Natural killer cell (primary cell): ENCODE results near the gene NTHL1. TPM values are rescaled to one million over a fixed set of nuclear protein-coding genes. Genes with fewer than 3 reads are reported as not detected.

Source experiments
- ATAC-seq, 3 donors: fragments of 150-1000 bp in 2 of 3; fragments of 200-7000 bp in 1 of 3; cut with Tn5 transposase; 1 replicate in 1 of 3; 2 replicates in 2 of 3; pipeline ENCODE4 v1.10.0; 2021; ENCODE audit warnings: mild to moderate bottlenecking in 2 of 3, moderate library complexity in 2 of 3
- DNase-seq, 2 donors: peaks; one replicate each; pipeline versions ENCODE4 v3.0.0 to v3.0.0-alpha.2; 2013 to 2021; ENCODE audit warnings: mixed read lengths in 1 of 2
- H3K27ac ChIP-seq: one replicate; pipeline ENCODE4 v1.5.1; 2013; ENCODE audit warnings: mild to moderate bottlenecking, low read length
- H3K27me3 ChIP-seq: one replicate; pipeline ENCODE4 v1.6.1; 2013; ENCODE audit warnings: low read length; ENCODE audit not compliant: control insufficient read depth, insufficient read depth
- H3K36me3 ChIP-seq: one replicate; pipeline ENCODE4 v1.6.1; 2013; ENCODE audit warnings: low read length; ENCODE audit not compliant: control insufficient read depth, insufficient read depth
- H3K4me1 ChIP-seq: one replicate; pipeline ENCODE4 v1.6.1; 2013; ENCODE audit warnings: low read length; ENCODE audit not compliant: control insufficient read depth, insufficient read depth
- H3K4me3 ChIP-seq: one replicate; pipeline ENCODE4 v1.5.1; 2013; ENCODE audit warnings: low read length
- H3K9me3 ChIP-seq: one replicate; pipeline ENCODE4 v1.6.1; 2013; ENCODE audit warnings: low read length; ENCODE audit not compliant: control insufficient read depth, insufficient read depth
- H3K27ac Mint-ChIP-seq, 2 donors: one replicate each; pipeline ENCODE4 v1.8.0; 2022; ENCODE audit warnings: mild to moderate bottlenecking in 2 of 2, mixed read lengths in 2 of 2, moderate library complexity in 1 of 2
- H3K27me3 Mint-ChIP-seq, 2 donors: one replicate each; pipeline ENCODE4 v1.8.0; 2022; ENCODE audit warnings: low read depth in 2 of 2, mixed read lengths in 2 of 2
- H3K36me3 Mint-ChIP-seq: one replicate; pipeline ENCODE4 v1.8.0; 2022; ENCODE audit warnings: mixed read lengths
- H3K4me1 Mint-ChIP-seq, 2 donors: one replicate each; pipeline ENCODE4 v1.8.0; 2022; ENCODE audit warnings: mixed read lengths in 2 of 2
- H3K4me3 Mint-ChIP-seq: one replicate; pipeline ENCODE4 v1.8.0; 2022; ENCODE audit warnings: mild to moderate bottlenecking, moderate library complexity, mixed read lengths
- H3K9me3 Mint-ChIP-seq, 2 donors: one replicate each; pipeline ENCODE4 v1.8.0; 2022; ENCODE audit warnings: mixed read lengths in 2 of 2
- CTCF ChIP-seq: fragments of 200-600 bp; IDR thresholded peaks from one replicate; pipeline ENCODE4 v1.8.0; 2022; ENCODE audit warnings: antibody characterized with exemption
- WGBS: methylation state at CpG from one replicate; pipeline ENCODE4 v1.1.7; 2013; ENCODE audit warnings: missing lambda C conversion rate; ENCODE audit not compliant: insufficient coverage; 5-methylcytosine and 5-hydroxymethylcytosine counted together
- intact Hi-C: fragments of 100-400 bp; cut with micrococcal nuclease; formaldehyde crosslinking; loops from one replicate; pipeline ENCODE4 v1.14.2; 2022
- total RNA-seq, 4 donors: library from RNA; stranded (reverse); fragments of 120-200 nt in 1 of 4; gene quantifications; one replicate each; pipeline versions ENCODE4 v1.2.3 to v1.2.4, GENCODE V29; 2013 to 2022

The NTHL1 gene
- total RNA-seq, 3 donors from 2014 or later (not counting 1 experiment from before 2014, with no cell fraction given), result 8.7 to 12.9 (median 9.7) TPM

DNA sequence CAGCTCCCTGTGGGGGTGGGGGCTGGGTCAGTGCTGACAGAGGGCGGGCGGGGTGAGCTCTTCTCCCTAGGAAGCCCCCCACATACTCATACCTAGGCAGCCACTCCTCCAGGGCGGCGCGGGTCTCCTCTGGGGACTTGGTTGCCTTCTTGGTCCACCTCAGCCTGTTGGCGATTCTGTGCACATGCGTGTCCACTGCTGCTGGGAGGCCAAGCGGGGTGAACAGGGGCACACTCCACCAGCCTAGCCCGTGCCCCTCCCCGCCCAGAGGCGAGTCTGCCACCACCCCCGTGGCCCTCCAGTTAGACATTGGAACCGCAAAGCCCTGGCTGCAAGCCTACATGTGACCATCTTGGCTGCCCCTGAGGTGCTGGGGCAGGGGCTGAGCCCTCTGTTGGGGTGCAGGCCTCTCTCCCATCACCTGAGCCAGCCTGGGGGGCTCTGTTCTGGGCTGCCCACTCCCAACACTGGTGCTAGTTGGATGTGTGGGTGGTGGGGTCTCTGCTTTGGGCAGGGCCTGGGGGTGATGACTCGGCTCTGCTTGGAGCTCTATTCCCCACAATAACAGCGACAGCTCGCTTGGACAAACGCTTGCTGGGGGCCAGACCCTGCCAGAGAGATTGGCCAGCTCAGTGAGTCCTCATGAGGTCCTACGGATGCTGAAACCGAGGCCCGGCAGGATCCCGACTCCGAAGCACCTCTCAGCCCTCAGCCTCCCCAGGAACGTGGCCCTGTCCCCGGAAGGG, 7.4 kb downstream of the NTHL1 start:
- DNase-seq, result no peak
- Mint-ChIP-seq H3K4me1 (peaks cover 0 to 4% of the 10 kb centered on the region in 2 donors), H3K9me3 (no peaks in the 10 kb centered on the region), H3K4me3 (no peak overlapping the region), H3K36me3 (no peaks in the 10 kb centered on the region), H3K27me3 (no peaks in the 10 kb centered on the region), H3K27ac (no peak overlapping the region)
- Histone ChIP-seq H3K4me3 (no peak overlapping the region), H3K27me3 (no peaks in the 10 kb centered on the region), H3K27ac (no peak overlapping the region), H3K36me3 (peaks cover 2% of the 10 kb centered on the region), H3K9me3 (no peaks in the 10 kb centered on the region), H3K4me1 (peaks cover 21% of the 10 kb centered on the region)
- 93% methylated on average over 24 of the region's 24 CpGs for WGBS
- no peak for TF ChIP-seq CTCF
- ATAC-seq, result no peak
- intact Hi-C loops, result no loop called here

GRCh38 chr16:2039274-2040031, 8.2 kb downstream of the NTHL1 start:
- H3K36me3 Mint-ChIP-seq, result no peaks in the 10 kb centered on the region
- no peak for TF ChIP-seq CTCF
- DNase-seq (no peak), ATAC-seq (no peak)
- no peaks in the 10 kb centered on the region for H3K9me3 ChIP-seq
- intact Hi-C loops, result no loop called here
- 77% methylated on average over 29 of the region's 29 CpGs for WGBS
- H3K4me1 Mint-ChIP-seq, result peaks cover 0 to 4% of the 10 kb centered on the region in 2 donors
- H3K4me3 ChIP-seq, result no peak overlapping the region
- no peaks in the 10 kb centered on the region for H3K9me3 Mint-ChIP-seq
- peaks cover 18% of the 10 kb centered on the region for H3K4me1 ChIP-seq
- no peak overlapping the region for H3K4me3 Mint-ChIP-seq
- H3K36me3 ChIP-seq, result peaks cover 2% of the 10 kb centered on the region
- H3K27me3 ChIP-seq, result no peaks in the 10 kb centered on the region
- no peak overlapping the region for H3K27ac ChIP-seq
- H3K27me3 Mint-ChIP-seq, result no peaks in the 10 kb centered on the region
- no peak overlapping the region for H3K27ac Mint-ChIP-seq

- Histone ChIP-seq H3K27ac (no peak overlapping the region), H3K27me3 (no peaks in the 10 kb centered on the region), H3K9me3 (no peaks in the 10 kb centered on the region), H3K36me3 (peaks cover 2% of the 10 kb centered on the region), H3K4me3 (no peak overlapping the region), H3K4me1 (peaks cover 10% of the 10 kb centered on the region)
- ATAC-seq, result no peak
- intact Hi-C loops, result no loop called here
- Mint-ChIP-seq H3K27ac (no peak overlapping the region), H3K27me3 (no peaks in the 10 kb centered on the region), H3K4me1 (peaks cover 0 to 4% of the 10 kb centered on the region in 2 donors), H3K36me3 (no peaks in the 10 kb centered on the region), H3K4me3 (no peak overlapping the region), H3K9me3 (no peaks in the 10 kb centered on the region)
- no peak for DNase-seq
- WGBS, result 92% methylated on average over 39 of the region's 41 CpGs
- no peak for TF ChIP-seq CTCF
Measured at GRCh38 chr16:2038382-2039231, 9.0 kb downstream of the NTHL1 start.
